ENCODE data around the gene RXFP3.

- TF ChIP-seq POLR2A (IDR thresholded peaks at IDR 0.05; ENCODE audit: low read length) = no peak
- no peak for TF ChIP-seq GATA1 (IDR thresholded peaks at IDR 0.05; ENCODE audit: low read depth, low read length)
Observed at GRCh38 chr5:33936004-33936380, 194 bp upstream of the RXFP3 start.
